ENCODE results near the gene SKIDA1.

SKIDA1 gene

DNA sequence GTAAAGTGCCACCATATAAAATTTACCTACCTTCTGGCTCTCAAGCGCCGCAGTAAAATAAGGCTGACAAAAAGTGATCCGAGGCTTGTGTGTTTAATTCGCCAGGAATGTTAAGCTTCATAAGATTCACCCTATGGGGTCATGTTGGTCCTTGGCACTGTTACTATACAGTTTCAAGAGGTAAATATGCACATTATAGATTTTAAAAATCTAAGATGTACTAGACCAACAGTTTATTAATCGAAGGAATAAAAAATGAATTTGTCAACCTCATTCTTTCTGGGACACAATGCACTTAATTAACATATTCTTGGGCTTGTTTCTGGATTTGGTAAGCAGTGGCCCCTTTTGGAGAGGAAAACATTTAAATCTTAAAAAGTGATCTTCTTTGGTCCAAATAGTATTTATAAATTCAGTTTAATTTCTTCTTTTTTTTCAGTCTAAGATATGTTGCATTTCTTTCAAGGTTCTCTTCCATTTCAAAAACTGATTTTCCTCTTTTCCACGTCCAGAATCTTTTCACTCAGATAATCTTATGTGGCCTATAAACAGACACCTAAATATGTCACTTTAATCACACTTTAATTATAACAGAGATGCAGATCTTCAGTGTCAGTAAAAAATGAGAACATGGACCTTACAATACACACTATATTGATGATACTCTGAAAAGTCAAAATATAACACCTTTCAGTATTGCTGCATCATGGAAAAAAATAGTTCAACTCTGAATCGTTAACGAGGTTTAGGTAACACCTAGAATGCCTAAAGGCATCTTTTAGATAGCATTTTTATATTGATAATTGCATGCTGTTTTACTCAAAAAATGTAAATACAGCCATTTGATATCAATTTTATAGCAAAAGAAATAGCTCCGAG, 3.8 kb upstream of the SKIDA1 start:
- no peak for DNase-seq
- H3K27me3 ChIP-seq = no peaks in the 10 kb centered on the region

DNA sequence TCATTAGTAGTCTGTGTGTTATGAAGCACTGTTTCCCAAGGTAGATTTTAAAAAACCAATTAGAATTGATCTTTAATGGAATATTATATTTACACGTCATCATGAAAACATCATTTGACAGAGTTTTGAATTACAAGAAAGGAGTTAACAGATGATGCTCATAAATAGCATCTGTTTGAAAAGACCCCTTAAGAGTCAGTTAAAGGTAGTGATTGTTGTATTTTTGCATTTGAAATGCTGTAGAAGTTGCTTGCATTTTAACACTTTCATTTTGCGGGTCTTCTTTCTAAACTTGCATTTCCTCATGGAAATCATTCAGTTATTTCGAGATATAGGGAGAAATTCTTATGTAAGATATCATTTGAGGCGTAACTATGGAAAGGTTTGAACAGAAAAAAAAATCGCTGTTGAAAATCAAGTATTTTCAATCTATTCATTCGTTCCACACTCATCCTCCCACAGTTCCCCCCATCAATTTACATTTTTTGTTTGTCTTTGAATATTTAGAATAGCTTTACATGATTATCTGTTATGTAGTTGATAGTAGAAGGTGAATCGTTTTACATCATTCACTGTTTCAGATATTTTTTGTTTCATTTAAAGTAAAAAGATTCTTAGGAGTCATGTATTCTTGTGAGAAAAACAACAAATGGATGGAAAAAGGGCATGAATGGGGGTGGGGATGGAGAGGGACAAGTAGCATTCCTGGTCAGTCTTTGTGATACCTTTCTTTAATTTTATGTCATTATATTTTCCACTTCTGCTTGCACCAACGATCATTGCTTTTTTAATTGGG, 3.0 kb upstream of the SKIDA1 start:
- no peak for TF ChIP-seq CTCF (IDR thresholded peaks at IDR 0.05; ENCODE audit: low read depth, low read length)
- Histone ChIP-seq H3K4me1 (peaks cover under 1% of the 10 kb centered on the region; the same call in 1 of the 2 replicates), H3K36me3 (no peaks in the 10 kb centered on the region), H3K4me3 (ENCODE audit: low read depth, low read length) (peak overlapping the region; percentile 77), H3K27me3 (no peaks in the 10 kb centered on the region), H3K9me3 (no peaks in the 10 kb centered on the region)
- no peak for DNase-seq

More for the DNA sequence above, 3.8 kb upstream of the SKIDA1 start:
- H3K9me3 ChIP-seq = no peaks in the 10 kb centered on the region
- no peaks in the 10 kb centered on the region for H3K36me3 ChIP-seq
- H3K4me1 ChIP-seq = no peaks in the 10 kb centered on the region
- no peak for TF ChIP-seq CTCF (IDR thresholded peaks at IDR 0.05; ENCODE audit: low read depth, low read length)
- H3K4me3 ChIP-seq (ENCODE audit: low read depth, low read length) = peak overlapping the region; percentile 77

- no peak for TF ChIP-seq CTCF (IDR thresholded peaks at IDR 0.05; ENCODE audit: low read depth, low read length)
- Histone ChIP-seq H3K9me3 (no peaks in the 10 kb centered on the region), H3K27me3 (no peaks in the 10 kb centered on the region), H3K4me3 (ENCODE audit: low read depth, low read length) (peak overlapping the region; percentile 77), H3K4me1 (peaks cover 8% of the 10 kb centered on the region), H3K36me3 (no peaks in the 10 kb centered on the region)
- no peak for DNase-seq
Measured at GRCh38 chr10:21527598-21528235, 2.2 kb upstream of the SKIDA1 start.

DNA sequence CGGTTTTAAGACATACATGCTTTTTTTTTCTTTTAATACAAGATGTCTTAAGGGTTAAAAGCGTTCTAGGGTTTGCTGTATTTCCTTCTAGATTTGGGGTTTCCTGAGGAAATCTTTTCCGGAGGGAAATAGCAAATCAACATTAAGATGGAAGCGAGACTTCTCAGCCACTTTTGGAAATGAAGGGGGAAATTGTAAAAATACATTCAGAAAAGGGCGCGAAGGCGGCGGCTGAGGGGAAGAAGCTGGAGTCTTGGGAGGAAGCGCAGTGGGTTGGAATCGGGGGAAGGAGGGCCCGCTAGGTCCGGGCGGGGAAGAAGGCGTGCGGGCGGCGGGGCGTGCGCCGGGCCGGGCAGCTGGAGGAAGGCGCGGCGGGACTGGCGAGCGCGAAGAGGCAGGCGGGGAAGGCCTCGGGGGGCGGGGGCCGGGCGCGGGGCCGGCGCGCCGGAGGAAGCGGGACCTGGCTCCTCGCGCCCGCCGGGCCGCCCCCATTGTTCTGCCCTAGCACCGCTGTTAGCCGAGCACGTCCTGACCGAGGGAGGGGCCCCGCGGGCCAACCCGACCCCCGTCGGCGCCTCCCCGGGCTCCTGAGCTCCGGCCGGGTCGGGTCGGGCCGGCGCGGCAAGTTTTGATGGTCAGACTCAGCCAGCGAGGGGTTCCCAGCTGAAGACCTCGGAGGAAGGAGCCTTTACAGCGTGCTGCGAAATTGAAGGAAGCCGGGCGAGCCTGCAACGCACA, 1.5 kb upstream of the SKIDA1 start:
- TF ChIP-seq CTCF (IDR thresholded peaks at IDR 0.05; ENCODE audit: low read depth, low read length) = no peak
- peak; percentile 69 for DNase-seq
- Histone ChIP-seq H3K27me3 (no peaks in the 10 kb centered on the region), H3K9me3 (no peaks in the 10 kb centered on the region), H3K4me1 (peaks cover 9% of the 10 kb centered on the region), H3K36me3 (no peaks in the 10 kb centered on the region), H3K4me3 (ENCODE audit: low read depth, low read length) (peak overlapping the region; percentile 77)

DNA sequence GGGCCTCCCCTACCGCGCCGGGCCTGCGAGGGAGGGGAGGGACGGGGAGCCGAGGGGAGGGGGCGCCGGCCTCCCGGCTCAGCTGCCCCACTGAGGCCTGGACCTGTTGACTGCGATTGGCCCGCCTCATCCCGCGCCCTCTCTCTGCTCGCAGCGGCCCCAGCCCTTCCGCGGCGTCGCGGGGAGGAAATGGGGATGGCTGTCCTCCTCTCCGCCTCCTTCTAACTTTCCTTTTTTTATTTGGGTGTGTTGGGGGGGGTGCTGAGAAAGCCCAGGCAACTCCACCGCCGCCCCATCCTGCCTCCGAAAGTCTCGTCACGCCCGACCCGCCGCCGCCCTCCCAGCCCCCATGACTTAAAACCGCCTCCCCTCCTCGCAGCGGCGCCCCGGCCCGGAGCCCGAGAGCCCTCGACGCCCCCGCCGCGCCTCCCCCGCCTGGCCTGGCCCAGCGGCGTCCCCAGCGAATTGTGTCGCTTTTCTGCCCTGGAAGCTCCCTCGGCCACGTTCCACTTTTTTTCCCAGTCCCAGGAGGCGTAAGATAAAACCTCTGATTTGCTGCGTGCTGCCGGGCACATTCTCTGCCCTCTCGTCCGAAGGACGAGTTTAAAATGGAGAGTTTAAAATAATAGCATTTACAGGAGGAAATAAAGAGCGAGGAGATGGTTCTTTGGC, 842 bp upstream of the SKIDA1 start:
- Histone ChIP-seq H3K36me3 (no peaks in the 10 kb centered on the region), H3K4me1 (peaks cover 9% of the 10 kb centered on the region), H3K4me3 (ENCODE audit: low read depth, low read length) (peak overlapping the region; percentile 77), H3K27me3 (no peaks in the 10 kb centered on the region), H3K9me3 (no peaks in the 10 kb centered on the region)
- peak; percentile 84 for DNase-seq
- TF ChIP-seq CTCF (IDR thresholded peaks at IDR 0.05; ENCODE audit: low read depth, low read length) = no peak
